Measurements from ENCODE around the gene CD164L2.
"Not testable (repeated sequence)": the region's sequence is repeated elsewhere in the genome, so short reads cannot be mapped to it uniquely, and the experiment has no call there.

The CD164L2 gene

GRCh38 chr1:27383039-27383605 lies at the start of gene CD164L2:
Gene CD164L2 (minus strand): TSS chr1:27383333. CDS start chr1:27383239, 94 bp downstream.
- in situ Hi-C loops (cut with MboI; ENCODE audit: low pct_unique_long_range_greater_than_20kb, low sequenced_read_pairs, unreplicated experiment) = no loop called here
- no peak for TF ChIP-seq CTCF (IDR thresholded peaks at IDR 0.05; ENCODE audit: extremely low read depth, insufficient read depth, missing control alignments)
- DNase-seq (ENCODE audit: low spot score) = no peak

GRCh38 chr1:27432725-27433124 lies 49.6 kb upstream of the CD164L2 start:
- in situ Hi-C loops (cut with MboI; ENCODE audit: low pct_unique_long_range_greater_than_20kb, low sequenced_read_pairs, unreplicated experiment); DNase-seq (ENCODE audit: low spot score): not testable (repeated sequence)

GRCh38 chr1:27431601-27431940 lies 48.4 kb upstream of the CD164L2 start:
- DNase-seq (ENCODE audit: low spot score) = no peak
- in situ Hi-C loops (cut with MboI; ENCODE audit: low pct_unique_long_range_greater_than_20kb, low sequenced_read_pairs, unreplicated experiment) = no loop called here
- TF ChIP-seq CTCF (IDR thresholded peaks at IDR 0.05; ENCODE audit: extremely low read depth, insufficient read depth, missing control alignments) = no peak

- in situ Hi-C loops (cut with MboI; ENCODE audit: low pct_unique_long_range_greater_than_20kb, low sequenced_read_pairs, unreplicated experiment) = no loop called here
- no peak for DNase-seq (ENCODE audit: low spot score)
- TF ChIP-seq CTCF (IDR thresholded peaks at IDR 0.05; ENCODE audit: extremely low read depth, insufficient read depth, missing control alignments) = no peak
These were observed 47.9 kb upstream of the CD164L2 start for GRCh38 chr1:27430903-27431600.

GRCh38 chr1:27429029-27429425 lies 45.9 kb upstream of the CD164L2 start:
- in situ Hi-C loops (cut with MboI; ENCODE audit: low pct_unique_long_range_greater_than_20kb, low sequenced_read_pairs, unreplicated experiment) = no loop called here
- DNase-seq (ENCODE audit: low spot score) = no peak
- TF ChIP-seq CTCF (IDR thresholded peaks at IDR 0.05; ENCODE audit: extremely low read depth, insufficient read depth, missing control alignments) = no peak

- in situ Hi-C loops (cut with MboI; ENCODE audit: low pct_unique_long_range_greater_than_20kb, low sequenced_read_pairs, unreplicated experiment) = no loop called here
- TF ChIP-seq CTCF (IDR thresholded peaks at IDR 0.05; ENCODE audit: extremely low read depth, insufficient read depth, missing control alignments) = no peak
- no peak for DNase-seq (ENCODE audit: low spot score)
These were observed 45.3 kb upstream of the CD164L2 start for GRCh38 chr1:27428316-27429028.

- TF ChIP-seq CTCF (IDR thresholded peaks at IDR 0.05; ENCODE audit: extremely low read depth, insufficient read depth, missing control alignments) = no peak
- in situ Hi-C loops (cut with MboI; ENCODE audit: low pct_unique_long_range_greater_than_20kb, low sequenced_read_pairs, unreplicated experiment) = no loop called here
- DNase-seq (ENCODE audit: low spot score) = no peak
These were observed 44.7 kb upstream of the CD164L2 start for GRCh38 chr1:27427816-27428315.
